ENCODE results near the gene MTR. TPM values are rescaled to one million over a fixed set of nuclear protein-coding genes. Genes with fewer than 3 reads are reported as not detected.

MTR gene
- total RNA-seq, 1 experiment from 2014 or later = 27.5 TPM

DNA sequence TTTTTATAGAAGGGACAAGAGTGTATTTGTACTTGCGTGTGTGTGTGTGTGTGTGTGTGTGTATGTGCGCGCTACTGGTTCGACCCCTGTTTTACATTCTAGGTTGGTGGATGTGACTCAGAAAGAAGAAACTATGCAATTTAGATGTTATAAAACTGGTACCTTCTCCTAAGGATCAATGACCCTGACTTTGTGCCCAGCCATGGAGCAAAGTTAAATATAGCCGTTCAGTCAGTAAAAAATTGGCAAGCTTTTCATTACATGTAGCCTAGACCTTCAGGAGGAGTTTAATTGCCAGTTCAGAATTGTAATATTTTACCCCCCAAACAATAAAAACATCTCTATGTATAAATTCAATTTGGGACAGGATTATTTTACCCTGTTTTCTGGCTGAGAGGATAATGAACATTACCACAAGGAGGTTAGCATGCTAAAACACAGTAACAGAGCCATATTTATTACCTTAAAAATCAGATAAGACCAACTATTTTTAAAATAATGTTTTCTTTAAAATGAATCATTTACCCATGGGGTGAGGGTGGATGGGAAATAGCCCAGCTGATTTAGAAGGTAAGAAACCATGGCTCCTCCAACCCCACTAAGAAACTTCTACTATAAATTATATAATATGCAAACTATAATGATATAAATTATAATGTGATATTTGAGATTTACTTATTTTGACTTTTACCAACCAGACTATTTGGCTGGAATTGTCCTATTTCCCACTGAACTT lies 33.5 kb upstream of the MTR start:
- Mint-ChIP-seq H3K9me3 (no peaks in the 10 kb centered on the region), H3K4me3 (no peak overlapping the region), H3K27ac (no peak overlapping the region), H3K36me3 (peaks cover 7% of the 10 kb centered on the region; the same call in 1 of the 2 replicates), H3K27me3 (ENCODE audit: low read depth) (no peaks in the 10 kb centered on the region), H3K4me1 (no peaks in the 10 kb centered on the region)
- ATAC-seq (no peak), DNase-seq (ENCODE audit: low spot score) (no peak)
- CTCF ChIA-PET = no interaction called here
- POLR2A ChIA-PET = no interaction called here
- TF ChIP-seq, protein P1, sequence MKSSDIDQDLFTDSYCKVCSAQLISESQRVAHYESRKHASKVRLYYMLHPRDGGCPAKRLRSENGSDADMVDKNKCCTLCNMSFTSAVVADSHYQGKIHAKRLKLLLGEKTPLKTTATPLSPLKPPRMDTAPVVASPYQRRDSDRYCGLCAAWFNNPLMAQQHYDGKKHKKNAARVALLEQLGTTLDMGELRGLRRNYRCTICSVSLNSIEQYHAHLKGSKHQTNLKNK (CRISPR knock-in tag; IDR thresholded peaks at IDR 0.05) = no peak
- TF ChIP-seq GRHL2 (CRISPR knock-in tag; IDR thresholded peaks at IDR 0.05; ENCODE audit: insufficient replicate concordance, severe bottlenecking) = no peak
- no peak for TF ChIP-seq ETV6 (CRISPR knock-in tag; IDR thresholded peaks at IDR 0.05)
- TF ChIP-seq TEAD4 (CRISPR knock-in tag; IDR thresholded peaks at IDR 0.05) = no peak

DNA sequence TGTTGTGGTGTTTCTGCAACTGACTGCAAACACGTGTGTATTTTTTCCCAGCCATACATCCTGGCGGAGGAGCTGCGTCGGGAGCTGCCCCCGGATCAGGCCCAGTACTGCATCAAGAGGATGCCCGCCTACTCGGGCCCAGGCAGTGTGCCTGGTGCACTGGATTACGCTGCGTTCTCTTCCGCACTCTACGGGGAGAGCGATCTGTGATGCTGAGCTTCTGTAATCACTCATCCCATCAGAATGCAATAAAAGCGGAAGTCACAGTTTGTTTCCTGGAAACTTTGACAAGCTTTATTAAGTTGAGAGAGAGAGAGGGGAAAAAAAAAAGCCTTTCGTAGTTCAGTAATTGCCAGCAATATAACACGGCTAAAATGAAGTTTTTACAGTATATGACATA lies 32.7 kb upstream of the MTR start:
- DNase-seq (ENCODE audit: low spot score) (no peak), ATAC-seq (no peak)
- no peaks in the 10 kb centered on the region for H3K4me1 Mint-ChIP-seq
- TF ChIP-seq ZNF263 (CRISPR knock-in tag; IDR thresholded peaks at IDR 0.05; ENCODE audit: low read depth) (no peak), JAZF1 (CRISPR knock-in tag; IDR thresholded peaks at IDR 0.05) (no peak), ZNF671 (CRISPR knock-in tag; IDR thresholded peaks at IDR 0.05) (no peak), ZNF416 (CRISPR knock-in tag; IDR thresholded peaks at IDR 0.05) (no peak)
- TF ChIP-seq, protein P2, sequence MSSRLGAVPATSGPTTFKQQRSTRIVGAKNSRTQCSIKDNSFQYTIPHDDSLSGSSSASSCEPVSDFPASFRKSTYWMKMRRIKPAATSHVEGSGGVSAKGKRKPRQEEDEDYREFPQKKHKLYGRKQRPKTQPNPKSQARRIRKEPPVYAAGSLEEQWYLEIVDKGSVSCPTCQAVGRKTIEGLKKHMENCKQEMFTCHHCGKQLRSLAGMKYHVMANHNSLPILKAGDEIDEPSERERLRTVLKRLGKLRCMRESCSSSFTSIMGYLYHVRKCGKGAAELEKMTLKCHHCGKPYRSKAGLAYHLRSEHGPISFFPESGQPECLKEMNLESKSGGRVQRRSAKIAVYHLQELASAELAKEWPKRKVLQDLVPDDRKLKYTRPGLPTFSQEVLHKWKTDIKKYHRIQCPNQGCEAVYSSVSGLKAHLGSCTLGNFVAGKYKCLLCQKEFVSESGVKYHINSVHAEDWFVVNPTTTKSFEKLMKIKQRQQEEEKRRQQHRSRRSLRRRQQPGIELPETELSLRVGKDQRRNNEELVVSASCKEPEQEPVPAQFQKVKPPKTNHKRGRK (CRISPR knock-in tag; IDR thresholded peaks at IDR 0.05; ENCODE audit: borderline replicate concordance) = no peak
- TF ChIP-seq, protein P3, sequence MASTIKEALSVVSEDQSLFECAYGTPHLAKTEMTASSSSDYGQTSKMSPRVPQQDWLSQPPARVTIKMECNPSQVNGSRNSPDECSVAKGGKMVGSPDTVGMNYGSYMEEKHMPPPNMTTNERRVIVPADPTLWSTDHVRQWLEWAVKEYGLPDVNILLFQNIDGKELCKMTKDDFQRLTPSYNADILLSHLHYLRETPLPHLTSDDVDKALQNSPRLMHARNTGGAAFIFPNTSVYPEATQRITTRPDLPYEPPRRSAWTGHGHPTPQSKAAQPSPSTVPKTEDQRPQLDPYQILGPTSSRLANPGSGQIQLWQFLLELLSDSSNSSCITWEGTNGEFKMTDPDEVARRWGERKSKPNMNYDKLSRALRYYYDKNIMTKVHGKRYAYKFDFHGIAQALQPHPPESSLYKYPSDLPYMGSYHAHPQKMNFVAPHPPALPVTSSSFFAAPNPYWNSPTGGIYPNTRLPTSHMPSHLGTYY (CRISPR knock-in tag; IDR thresholded peaks at IDR 0.05) = no peak
- TF ChIP-seq, protein P4, sequence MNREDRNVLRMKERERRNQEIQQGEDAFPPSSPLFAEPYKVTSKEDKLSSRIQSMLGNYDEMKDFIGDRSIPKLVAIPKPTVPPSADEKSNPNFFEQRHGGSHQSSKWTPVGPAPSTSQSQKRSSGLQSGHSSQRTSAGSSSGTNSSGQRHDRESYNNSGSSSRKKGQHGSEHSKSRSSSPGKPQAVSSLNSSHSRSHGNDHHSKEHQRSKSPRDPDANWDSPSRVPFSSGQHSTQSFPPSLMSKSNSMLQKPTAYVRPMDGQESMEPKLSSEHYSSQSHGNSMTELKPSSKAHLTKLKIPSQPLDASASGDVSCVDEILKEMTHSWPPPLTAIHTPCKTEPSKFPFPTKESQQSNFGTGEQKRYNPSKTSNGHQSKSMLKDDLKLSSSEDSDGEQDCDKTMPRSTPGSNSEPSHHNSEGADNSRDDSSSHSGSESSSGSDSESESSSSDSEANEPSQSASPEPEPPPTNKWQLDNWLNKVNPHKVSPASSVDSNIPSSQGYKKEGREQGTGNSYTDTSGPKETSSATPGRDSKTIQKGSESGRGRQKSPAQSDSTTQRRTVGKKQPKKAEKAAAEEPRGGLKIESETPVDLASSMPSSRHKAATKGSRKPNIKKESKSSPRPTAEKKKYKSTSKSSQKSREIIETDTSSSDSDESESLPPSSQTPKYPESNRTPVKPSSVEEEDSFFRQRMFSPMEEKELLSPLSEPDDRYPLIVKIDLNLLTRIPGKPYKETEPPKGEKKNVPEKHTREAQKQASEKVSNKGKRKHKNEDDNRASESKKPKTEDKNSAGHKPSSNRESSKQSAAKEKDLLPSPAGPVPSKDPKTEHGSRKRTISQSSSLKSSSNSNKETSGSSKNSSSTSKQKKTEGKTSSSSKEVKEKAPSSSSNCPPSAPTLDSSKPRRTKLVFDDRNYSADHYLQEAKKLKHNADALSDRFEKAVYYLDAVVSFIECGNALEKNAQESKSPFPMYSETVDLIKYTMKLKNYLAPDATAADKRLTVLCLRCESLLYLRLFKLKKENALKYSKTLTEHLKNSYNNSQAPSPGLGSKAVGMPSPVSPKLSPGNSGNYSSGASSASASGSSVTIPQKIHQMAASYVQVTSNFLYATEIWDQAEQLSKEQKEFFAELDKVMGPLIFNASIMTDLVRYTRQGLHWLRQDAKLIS (CRISPR knock-in tag; IDR thresholded peaks at IDR 0.05; ENCODE audit: borderline replicate concordance) = no peak
- H3K27me3 Mint-ChIP-seq (ENCODE audit: low read depth) = no peaks in the 10 kb centered on the region
- ChIA-PET CTCF (no interaction called here), POLR2A (no interaction called here)
- no peak overlapping the region for H3K4me3 Mint-ChIP-seq
- H3K9me3 Mint-ChIP-seq = no peaks in the 10 kb centered on the region
- H3K27ac Mint-ChIP-seq = no peak overlapping the region
- peaks cover 7% of the 10 kb centered on the region; the same call in 1 of the 2 replicates for H3K36me3 Mint-ChIP-seq

DNA sequence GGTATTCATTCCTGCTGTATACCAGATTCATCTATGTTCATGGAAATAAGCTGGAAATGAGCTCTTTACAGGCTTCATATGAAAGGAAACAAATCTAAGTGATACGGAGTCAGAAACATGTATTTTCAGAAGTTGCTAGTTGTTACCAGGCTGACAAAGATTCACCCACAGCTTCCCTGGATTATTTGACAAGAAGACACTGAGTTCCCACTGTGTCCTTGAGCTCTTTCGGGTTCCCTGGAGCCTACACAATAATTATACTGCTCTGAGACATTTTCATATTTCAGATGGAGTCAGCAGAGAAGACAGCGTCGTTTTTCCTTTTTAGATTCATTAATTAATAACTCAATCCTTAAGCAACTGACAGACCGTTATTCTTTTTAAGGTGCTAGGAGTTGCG lies 29.3 kb upstream of the MTR start:
- Mint-ChIP-seq H3K4me3 (no peak overlapping the region), H3K9me3 (no peaks in the 10 kb centered on the region), H3K36me3 (peaks cover 3% of the 10 kb centered on the region; the same call in 1 of the 2 replicates), H3K27me3 (ENCODE audit: low read depth) (no peaks in the 10 kb centered on the region), H3K27ac (no peak overlapping the region), H3K4me1 (no peaks in the 10 kb centered on the region)
- ChIA-PET POLR2A (no interaction called here), CTCF (no interaction called here)
- DNase-seq (ENCODE audit: low spot score) = no peak
- no peak for ATAC-seq
- no peak for TF ChIP-seq FOXK1 (CRISPR knock-in tag; IDR thresholded peaks at IDR 0.05)
- TF ChIP-seq, protein P5, sequence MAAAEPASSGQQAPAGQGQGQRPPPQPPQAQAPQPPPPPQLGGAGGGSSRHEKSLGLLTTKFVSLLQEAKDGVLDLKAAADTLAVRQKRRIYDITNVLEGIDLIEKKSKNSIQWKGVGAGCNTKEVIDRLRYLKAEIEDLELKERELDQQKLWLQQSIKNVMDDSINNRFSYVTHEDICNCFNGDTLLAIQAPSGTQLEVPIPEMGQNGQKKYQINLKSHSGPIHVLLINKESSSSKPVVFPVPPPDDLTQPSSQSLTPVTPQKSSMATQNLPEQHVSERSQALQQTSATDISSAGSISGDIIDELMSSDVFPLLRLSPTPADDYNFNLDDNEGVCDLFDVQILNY (CRISPR knock-in tag; IDR thresholded peaks at IDR 0.05) = no peak

Measured in WTC11 (cell line).